Tongue (tissue), 2 donors: Measurements from ENCODE around the gene CRYAA. TPM values are rescaled to one million over a fixed set of nuclear protein-coding genes. Genes with fewer than 3 reads are reported as not detected.

Source experiments
- DNase-seq: peaks from one replicate; pipeline ENCODE4 v3.0.0-alpha.2; 2015
- total RNA-seq: library from RNA; depleted of rRNA; stranded (reverse); fragments of >200 nt; gene quantifications from one replicate; pipeline ENCODE4 v1.2.3, GENCODE V29; 2014

The CRYAA gene
- total RNA-seq, 1 donor from 2014 or later = not detected

GRCh38 chr21:43203591-43203990 is 34.8 kb downstream of the CRYAA start:
- DNase-seq = no peak

GRCh38 chr21:43204638-43205037 is 35.8 kb downstream of the CRYAA start:
- no peak for DNase-seq

- no peak for DNase-seq
Observed at GRCh38 chr21:43206231-43207042, 37.6 kb downstream of the CRYAA start.

GRCh38 chr21:43207043-43207315 is 38.2 kb downstream of the CRYAA start:
- no peak for DNase-seq

- no peak for DNase-seq
Observed at GRCh38 chr21:43207868-43208267, 39.1 kb downstream of the CRYAA start.

- no peak for DNase-seq
Observed at GRCh38 chr21:43208561-43209332, 39.9 kb downstream of the CRYAA start.

GRCh38 chr21:43209575-43210453 is 41.0 kb downstream of the CRYAA start:
- no peak for DNase-seq

- DNase-seq = no peak
Observed at GRCh38 chr21:43210454-43211071, 41.8 kb downstream of the CRYAA start.

GRCh38 chr21:43211072-43211759 is 42.4 kb downstream of the CRYAA start:
- peak; percentile 31 for DNase-seq

- DNase-seq = no peak
Observed at GRCh38 chr21:43211760-43212115, 42.9 kb downstream of the CRYAA start.

Other genes with a start within 250 kb of the CRYAA start
- not detected for gene ERVH48-1, start 243.4 kb upstream of the CRYAA start, total RNA-seq
- 9.4 TPM for gene PKNOX1, start 194.4 kb upstream of the CRYAA start, total RNA-seq
- gene CBS, start 93.2 kb upstream of the CRYAA start, total RNA-seq = 6.2 TPM
- gene U2AF1, start 61.4 kb upstream of the CRYAA start, total RNA-seq = 33.4 TPM